Stomach (tissue), 4 donors: ENCODE data around the gene BCAR3.

Experiments used
- CTCF ChIP-seq, 7 experiments: fragments of 450-650 bp in 4 of 7; fragments of 200-600 bp in 3 of 7; sonication (generic) in 3 of 7; IDR thresholded peaks; one replicate each; pipeline ENCODE4 v1.5.1; 2016 to 2019; ENCODE audit warnings: antibody characterized with exemption in 7 of 7, control low read depth in 2 of 7, mild to moderate bottlenecking in 1 of 7
- POLR2A ChIP-seq, 4 donors: fragments of 450-650 bp; IDR thresholded peaks; one replicate each; pipeline ENCODE4 v1.6.1; 2016; ENCODE audit warnings: antibody characterized with exemption in 4 of 4, control low read depth in 2 of 4, mild to moderate bottlenecking in 1 of 4, moderate library complexity in 1 of 4
- POLR2AphosphoS5 ChIP-seq, 3 donors: sonication (generic); formaldehyde crosslinking; IDR thresholded peaks; one replicate each; pipeline ENCODE4 v1.6.1; 2016; ENCODE audit warnings: antibody characterized with exemption in 3 of 3

GRCh38 chr1:93532780-93533378 is 148.8 kb downstream of the BCAR3 start:
- TF ChIP-seq POLR2A (IDR thresholded peaks at IDR 0.05) = no peak
- no peak for TF ChIP-seq CTCF (IDR thresholded peaks at IDR 0.05)
- TF ChIP-seq POLR2AphosphoS5 (IDR thresholded peaks at IDR 0.05) = no peak
